Measurements from ENCODE around the gene OR52N2.
A peak's percentile ranks its signal among the peaks of the same experiment; 100 is the strongest.

OR52N2 gene

DNA sequence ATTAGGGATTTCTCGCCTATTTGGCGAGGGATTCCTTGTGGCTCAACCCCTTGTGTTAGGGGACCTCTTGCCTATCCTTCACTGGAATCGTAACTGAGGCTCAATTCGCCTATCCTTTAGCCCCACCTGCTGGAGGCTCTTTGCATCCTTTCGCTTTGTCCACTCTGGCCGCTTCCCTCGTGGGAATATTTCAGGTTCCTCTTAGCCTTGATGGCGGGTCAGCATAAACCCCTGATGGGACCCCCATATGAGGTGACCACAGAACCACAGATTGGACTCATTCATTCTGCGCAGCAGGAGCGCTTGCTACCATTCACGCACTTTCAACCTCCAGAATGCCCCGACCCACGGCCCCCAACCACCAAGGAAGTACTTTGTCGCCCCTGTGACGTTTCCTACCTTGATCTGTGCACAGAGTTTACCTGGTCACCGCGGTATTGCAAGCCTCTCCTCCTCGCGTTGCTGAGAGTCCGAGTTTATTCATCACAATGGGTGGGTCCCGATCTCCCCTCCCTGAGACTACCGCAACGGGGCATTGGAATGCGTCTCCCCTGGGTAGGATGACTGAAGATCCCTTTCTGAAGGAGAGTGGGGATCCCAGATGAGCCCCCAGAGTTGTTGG, at the start of gene OR52N2:
Gene OR52N2, plus strand, starts transcription at position 425 of the 622 bp plus-strand sequence. CDS start 11,412 bp downstream, outside the sequence.
- DNase-seq = peak; percentile 79

GRCh38 chr11:5767056-5767455, 41.7 kb upstream of the OR52N2 start:
- no peak for DNase-seq

DNA sequence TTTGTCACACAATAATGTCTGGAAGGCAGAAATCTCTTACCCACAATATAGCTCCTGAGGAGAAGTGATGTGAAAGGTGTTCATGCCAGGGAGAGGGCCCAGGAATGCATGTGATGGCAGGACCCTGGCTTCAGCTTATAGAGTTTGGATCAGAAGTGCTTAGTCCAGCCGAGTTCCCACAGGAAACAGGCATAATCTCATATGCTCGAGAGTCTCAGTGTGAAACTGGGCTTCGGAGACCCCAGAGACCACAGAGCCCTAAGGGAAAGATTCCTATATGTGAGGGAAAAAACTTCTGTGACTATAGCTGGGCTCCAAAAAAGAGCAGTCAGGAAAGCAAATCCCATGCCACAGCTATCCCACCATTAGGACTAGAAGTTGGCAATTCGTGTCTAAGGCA, 25.5 kb upstream of the OR52N2 start, which contains the start of gene OR52N5:
Gene OR52N5, minus strand, starts transcription at position 101 of the 400 bp plus-strand sequence. CDS start 4,721 bp downstream, outside the sequence.
- no peak for DNase-seq

- DNase-seq = no peak
Observed at GRCh38 chr11:5791165-5791564, 17.6 kb upstream of the OR52N2 start, which contains the start of gene OR52N1. OR52N1 (minus strand) TSS chr11:5791265; CDS start chr11:5788816, 2,449 bp downstream.

DNA sequence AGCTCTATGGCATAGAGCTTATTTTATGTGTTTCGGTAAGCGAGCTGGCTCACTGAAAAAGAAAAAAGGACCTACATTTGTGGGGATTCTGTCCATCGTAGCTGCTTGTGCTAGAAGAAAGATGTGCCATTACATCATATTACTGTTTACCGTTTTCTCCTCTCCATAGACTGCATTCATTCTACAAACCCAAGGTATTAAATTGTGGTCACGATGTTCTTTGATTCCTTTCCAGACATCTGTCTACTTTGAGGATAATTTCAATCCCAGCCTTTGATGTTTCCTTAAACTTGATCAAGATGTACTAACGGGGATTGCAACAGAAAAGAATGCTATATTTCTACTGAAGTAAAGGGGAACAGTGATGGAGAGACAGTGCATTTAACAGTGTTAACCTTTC, 12.2 kb upstream of the OR52N2 start:
- no peak for DNase-seq

DNA sequence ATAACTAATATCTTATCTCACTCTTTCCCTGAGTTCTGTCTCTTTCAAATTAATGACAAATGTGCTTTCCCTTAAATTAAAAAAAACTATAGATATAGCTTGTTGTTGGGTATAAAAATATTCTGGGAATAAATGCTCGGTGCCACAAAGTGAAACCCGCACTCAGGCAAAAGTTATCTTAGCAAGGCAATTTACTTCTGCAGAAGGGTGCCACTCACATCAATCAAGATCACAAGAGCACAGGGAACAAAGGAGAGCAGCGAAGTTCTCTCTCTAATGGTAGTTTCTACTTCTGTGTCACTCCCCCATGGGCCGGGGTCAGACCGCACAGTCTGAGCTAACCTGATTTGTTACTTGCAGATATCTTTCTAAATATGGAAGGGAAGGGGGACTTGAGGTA, 4.7 kb upstream of the OR52N2 start:
- DNase-seq = no peak

DNA sequence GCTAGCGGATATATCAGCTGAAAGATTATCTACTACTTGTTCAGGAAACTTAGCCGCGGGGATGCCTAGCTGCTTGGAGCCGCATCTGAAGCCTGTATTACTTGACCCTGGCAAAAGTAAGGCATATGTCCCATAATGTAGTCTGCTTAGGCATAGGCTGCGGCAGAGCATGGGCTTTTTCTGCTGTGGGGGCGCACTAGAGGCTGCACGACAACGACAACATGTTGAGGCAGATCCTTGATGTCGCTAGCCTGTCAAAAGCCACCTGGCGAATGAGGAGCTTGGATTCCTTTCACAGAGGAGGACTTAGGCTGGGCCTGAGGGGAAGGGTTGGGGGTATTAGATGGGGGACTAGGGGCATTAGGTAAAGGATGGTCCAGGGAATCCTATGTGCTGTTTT, 1.1 kb upstream of the OR52N2 start:
- no peak for DNase-seq

- no peak for DNase-seq
Observed at GRCh38 chr11:5809122-5809519, 397 bp downstream of the OR52N2 start.

DNA sequence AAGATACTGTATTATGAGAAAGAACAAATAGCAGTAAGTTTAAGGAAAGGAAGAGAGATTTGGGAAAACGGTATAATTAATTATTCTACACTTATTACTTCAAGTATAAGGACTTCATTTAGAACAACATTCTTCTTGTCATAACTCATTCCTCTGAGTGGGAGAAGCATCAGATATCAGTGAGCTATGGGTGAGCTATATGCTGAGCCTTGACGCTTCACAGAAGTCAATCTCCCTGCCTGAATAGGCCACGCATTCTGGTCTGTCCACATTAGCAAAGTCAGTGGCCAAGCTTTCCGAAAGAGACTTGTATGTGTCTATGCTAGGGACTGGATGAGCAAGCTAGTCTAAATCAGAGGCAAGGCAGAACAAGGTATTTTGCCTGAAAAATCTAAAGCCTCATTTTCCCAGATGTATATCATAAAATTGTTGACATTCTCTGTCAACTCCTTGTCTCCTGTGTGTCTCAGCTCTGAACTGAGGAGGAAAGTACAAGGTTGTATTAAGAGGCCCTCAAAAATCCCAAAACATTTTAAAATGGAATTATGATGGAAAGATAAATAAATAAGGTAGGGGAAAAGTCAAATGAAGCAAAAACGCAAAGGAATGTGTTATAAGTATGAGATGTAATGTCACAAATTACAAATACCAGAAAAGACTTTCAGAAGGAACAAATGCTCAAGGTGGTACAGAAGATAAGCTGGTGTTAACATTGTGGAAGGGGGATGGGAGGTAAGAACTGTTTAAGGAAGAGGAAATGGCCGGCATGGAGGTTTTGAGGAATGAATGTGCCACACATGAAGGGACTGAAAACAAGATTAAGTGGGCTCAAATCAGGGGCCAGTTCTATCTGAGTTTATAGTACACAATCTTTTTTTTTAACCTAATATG, 1.4 kb downstream of the OR52N2 start:
- no peak for DNase-seq

GRCh38 chr11:5815534-5815933, 6.8 kb downstream of the OR52N2 start:
- no peak for DNase-seq

DNA sequence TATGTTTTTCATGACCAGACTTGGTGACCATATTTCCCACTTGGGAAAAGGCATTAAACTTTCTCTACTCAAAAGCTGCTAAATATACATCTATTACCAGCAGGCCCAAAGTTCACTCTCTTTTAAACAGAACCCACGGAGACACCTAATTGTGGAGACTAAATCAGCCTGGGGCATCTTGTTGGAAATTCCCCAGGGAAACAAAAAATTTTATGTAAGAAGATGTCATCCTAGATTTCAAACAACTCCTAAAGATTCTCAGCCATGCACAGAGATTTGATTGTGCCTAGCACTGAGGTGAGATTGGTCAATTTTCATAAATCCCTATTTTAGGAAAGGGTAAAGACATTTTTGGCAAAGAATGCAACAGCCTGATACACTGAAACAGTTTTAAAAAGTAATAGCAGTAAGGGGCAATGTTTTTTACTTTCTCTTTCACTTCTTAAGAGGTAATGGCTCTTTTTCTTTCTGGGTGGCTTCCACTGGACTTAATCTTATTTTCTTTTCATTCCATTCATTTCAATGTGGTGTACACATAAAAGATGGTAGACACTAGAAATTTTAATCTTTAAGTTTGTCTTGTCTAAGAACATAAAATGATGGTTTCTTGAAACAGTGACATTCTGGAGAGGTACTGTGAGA, 9.6 kb downstream of the OR52N2 start:
- no peak for DNase-seq

DNA sequence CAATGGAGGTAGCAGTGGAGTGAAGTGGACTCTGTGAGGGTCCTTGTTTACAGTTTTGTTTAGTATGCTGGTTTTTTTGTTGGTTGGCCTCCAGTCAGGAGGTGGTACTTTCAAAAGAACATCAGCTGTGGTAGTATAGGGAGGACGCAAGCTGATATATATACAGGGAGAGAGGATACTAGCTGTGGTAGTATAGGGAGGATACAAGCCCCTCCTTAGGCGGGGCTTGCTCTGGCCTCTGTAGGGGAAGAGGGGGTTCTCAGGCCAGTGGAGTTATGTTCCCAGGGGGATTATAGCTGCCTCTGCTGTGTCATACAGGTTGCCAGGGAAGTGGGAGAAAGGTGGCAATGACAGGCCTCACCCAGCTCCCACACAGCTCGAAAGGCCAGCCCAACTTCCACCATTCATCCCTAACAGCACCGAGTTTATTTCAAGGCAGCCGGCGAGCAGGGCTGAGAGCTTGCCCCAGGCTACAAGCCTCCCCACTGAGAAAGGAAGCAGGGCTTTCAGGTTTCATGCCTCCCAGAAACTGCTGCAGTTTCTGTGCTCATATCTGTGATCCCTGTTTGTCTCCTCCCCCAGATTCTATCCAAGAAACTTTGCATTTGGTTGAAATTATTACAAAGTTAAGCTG, 22.6 kb downstream of the OR52N2 start:
- no peak for DNase-seq

DNA sequence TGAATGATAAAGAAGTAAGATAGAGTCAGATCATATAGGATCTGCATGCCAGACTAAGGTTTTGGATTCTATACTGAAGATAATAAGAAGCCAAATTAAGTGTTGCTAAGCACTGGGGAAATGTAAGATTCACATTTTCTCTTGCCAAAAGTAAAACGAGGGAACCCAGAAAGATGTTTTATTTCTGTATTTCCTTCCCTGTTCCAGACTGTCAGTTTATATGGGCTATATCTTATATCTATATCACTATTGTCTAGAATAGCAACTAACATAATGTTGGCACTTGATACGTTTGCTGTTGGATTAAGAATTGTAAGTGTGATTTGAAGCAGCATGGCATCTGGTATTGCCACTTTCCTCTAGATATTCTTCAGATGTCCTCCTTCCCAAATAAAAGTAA, 24.7 kb downstream of the OR52N2 start:
- DNase-seq = no peak

- no peak for DNase-seq
Observed at GRCh38 chr11:5837695-5838094, 29.0 kb downstream of the OR52N2 start.

DNA sequence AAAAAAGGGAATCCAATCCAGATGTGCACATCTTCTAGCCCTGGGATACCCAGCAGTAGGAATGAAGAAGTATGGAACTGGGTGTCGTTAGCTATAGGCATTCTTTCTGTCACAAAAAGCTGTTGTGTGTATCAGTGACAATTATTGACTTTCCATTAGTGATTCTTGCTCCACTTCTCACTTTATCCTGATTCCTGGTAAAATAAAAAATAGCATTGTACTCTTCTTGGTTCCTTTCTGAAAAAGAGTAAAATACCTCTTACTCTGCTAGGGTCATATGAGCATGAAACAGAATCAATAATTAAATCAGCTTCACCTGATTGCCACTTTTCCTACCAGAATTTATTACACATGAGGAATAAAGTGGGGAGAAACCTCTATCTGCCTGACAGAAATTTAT, 33.1 kb downstream of the OR52N2 start, which contains the start of gene OR52E6:
Gene OR52E6, minus strand, starts transcription at position 101 of the 400 bp plus-strand sequence. Its CDS starts 0 bp downstream, at position 101.
- DNase-seq = no peak

- no peak for DNase-seq
Observed at GRCh38 chr11:5846701-5847100, 38.0 kb downstream of the OR52N2 start.

DNA sequence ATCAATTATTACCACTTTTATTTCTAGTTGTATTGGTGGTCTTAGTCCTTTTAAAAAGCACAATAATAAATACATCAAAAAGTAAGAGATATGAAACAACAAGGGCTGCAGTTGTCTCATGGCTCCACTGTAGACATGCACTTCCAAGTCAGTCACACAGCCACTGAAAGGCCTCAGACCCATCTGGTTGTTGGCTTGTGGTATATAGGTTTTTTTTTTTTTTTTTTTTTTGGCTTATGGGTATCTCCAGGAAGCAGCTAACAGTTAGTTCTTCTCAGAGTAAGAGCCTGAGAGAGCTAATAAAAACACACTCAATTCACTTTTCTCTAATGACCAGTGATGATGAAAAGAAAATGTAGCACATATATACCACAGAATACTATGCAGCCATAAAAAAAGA, 39.0 kb downstream of the OR52N2 start:
- DNase-seq = no peak

DNA sequence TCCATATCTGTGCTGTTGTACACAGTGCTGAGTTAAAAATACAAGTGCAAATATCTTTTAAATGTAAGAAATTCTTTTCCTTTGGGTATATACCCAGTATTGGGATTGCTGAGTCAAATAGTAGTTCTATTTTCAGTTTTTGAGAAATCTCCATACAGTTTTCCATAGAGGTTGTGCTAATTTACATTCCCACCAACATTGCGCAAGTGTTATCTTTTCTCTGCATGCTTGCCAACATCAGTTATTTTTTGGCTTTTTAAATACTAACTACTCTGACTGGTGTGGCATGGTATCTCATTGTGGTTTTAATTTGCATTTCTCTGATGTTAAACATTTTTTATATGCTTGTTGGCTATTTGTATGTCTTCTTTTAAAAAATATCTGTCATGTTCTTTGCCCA, 42.3 kb downstream of the OR52N2 start:
- DNase-seq = no peak

DNA sequence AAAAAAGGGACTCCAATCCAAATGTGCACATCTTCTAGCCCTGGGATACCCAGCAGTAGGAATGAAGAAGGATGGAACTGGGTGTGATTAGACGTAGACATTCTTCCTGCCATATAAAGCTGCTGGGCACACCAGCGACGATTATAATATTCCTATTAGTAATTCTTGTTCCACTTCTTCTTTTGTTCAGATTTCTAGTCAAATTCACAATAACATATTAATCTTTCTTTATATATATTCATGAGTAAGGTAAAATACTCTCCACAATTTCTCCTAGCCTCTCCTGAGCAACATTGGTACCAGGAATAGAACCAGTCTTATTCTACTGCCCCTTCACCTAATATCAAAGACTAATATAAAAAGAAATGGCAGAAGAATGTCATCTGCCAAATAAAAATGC, 48.9 kb downstream of the OR52N2 start, which contains the start of gene OR52E8:
Gene OR52E8, minus strand, starts transcription at position 101 of the 400 bp plus-strand sequence. Its CDS starts 0 bp downstream, at position 101.
- no peak for DNase-seq

- no peak for DNase-seq
Observed at GRCh38 chr11:5865826-5866225, 57.1 kb downstream of the OR52N2 start.

All from femur (tissue), 1 donor.